ENCODE measurements around the gene ILDR1. TPM values are rescaled to one million over a fixed set of nuclear protein-coding genes. Genes with fewer than 3 reads are reported as not detected.

ILDR1 gene
- total RNA-seq, 2 experiments from 2014 or later, result 1.1 to 2.5 TPM

DNA sequence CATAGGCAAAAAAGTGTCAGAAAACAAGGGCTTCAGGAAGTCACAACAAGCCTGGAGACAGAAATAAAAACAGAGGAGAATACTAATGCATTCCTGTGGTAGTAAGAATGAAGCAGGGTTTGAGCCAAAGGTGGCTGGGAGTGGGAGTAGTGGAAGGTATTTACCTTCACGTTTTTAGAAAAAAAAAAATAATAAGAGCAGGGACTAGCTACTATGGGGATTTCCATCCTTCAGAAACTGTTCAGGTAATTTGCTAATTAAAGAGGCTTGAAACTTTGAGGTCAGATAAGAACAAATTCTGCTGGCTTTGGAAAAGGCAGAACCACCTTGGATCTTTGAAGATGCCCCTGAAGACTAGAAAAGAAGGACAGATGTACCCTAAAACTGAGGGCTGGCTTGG is 18.4 kb downstream of the ILDR1 start:
- peak overlapping the region; percentile 60 for H3K4me3 ChIP-seq (ENCODE audit: low read depth, low read length, poor library complexity, severe bottlenecking)
- intact Hi-C loops (cut with micrococcal nuclease; ENCODE audit: unreplicated experiment), result no loop called here
- peaks cover 64% of the 10 kb centered on the region for H3K4me1 ChIP-seq (ENCODE audit: insufficient read depth, low read length, poor library complexity, severe bottlenecking)
- TF ChIP-seq EZH2phosphoT487 (IDR thresholded peaks at IDR 0.05; ENCODE audit: borderline replicate concordance, low read depth, low read length), result no peak
- TF ChIP-seq CTCF (conservative IDR thresholded peaks at IDR 0.05; ENCODE audit: low read length), result no peak
- H3K36me3 ChIP-seq (ENCODE audit: insufficient read depth, low read length), result no peaks in the 10 kb centered on the region; the same call in 1 of the 2 replicates
- H4K20me1 ChIP-seq (ENCODE audit: insufficient read depth, low read length), result no peaks in the 10 kb centered on the region
- H3K9me2 ChIP-seq (ENCODE audit: insufficient read depth, low read length), result no peaks in the 10 kb centered on the region
- ChIA-PET POLR2A (interaction anchor here (0.7 to 4.3 kb wide), 13 partner anchors 8 to 1237 kb away, joined by 3 to 22 read pairs (median 6); no protein-coding TSS in a partner anchor), CTCF (ENCODE audit: unreplicated experiment) (interaction anchor here (1.4 kb wide), 1 partner anchor 22 kb away, joined by 3 read pairs; no protein-coding TSS in a partner anchor)
- DNase-seq (ENCODE audit: low spot score), result no peak
- peak overlapping the region; percentile 59 for H3K27ac ChIP-seq (ENCODE audit: low read depth, low read length, poor library complexity, severe bottlenecking)
- H3K4me2 ChIP-seq (ENCODE audit: low read length), result peak overlapping the region; percentile 93
- H3K79me2 ChIP-seq (ENCODE audit: insufficient read depth, low read depth, low read length), result no peaks in the 10 kb centered on the region
- peak overlapping the region; percentile 63; the same call in 1 of the 2 replicates for H2AFZ ChIP-seq (ENCODE audit: low read length)
- H3K9me3 ChIP-seq (ENCODE audit: low read length), result no peaks in the 10 kb centered on the region
- BruUV-seq (replicated peaks), result no TSS peak

GRCh38 chr3:122003112-122003511 is 18.9 kb downstream of the ILDR1 start:
- Histone ChIP-seq H3K4me1 (ENCODE audit: insufficient read depth, low read length, poor library complexity, severe bottlenecking) (peaks cover 69% of the 10 kb centered on the region), H3K27ac (ENCODE audit: low read depth, low read length, poor library complexity, severe bottlenecking) (peak overlapping the region; percentile 59)
- POLR2A ChIA-PET, result interaction anchor here (0.6 to 4.3 kb wide), 15 partner anchors 9 to 1237 kb away, joined by 3 to 22 read pairs (median 6); no protein-coding TSS in a partner anchor

More at GRCh38 chr3:122003112-122003511, 18.9 kb downstream of the ILDR1 start:
- CTCF ChIA-PET (ENCODE audit: unreplicated experiment), result interaction anchor here (1.4 kb wide), 1 partner anchor 22 kb away, joined by 3 read pairs; no protein-coding TSS in a partner anchor
- H3K9me2 ChIP-seq (ENCODE audit: insufficient read depth, low read length), result no peaks in the 10 kb centered on the region
- no peaks in the 10 kb centered on the region for H3K79me2 ChIP-seq (ENCODE audit: insufficient read depth, low read depth, low read length)
- no peaks in the 10 kb centered on the region for H4K20me1 ChIP-seq (ENCODE audit: insufficient read depth, low read length)
- H2AFZ ChIP-seq (ENCODE audit: low read length), result peak overlapping the region; percentile 63; the same call in 1 of the 2 replicates
- no peaks in the 10 kb centered on the region for H3K9me3 ChIP-seq (ENCODE audit: low read length)
- peak overlapping the region; percentile 93 for H3K4me2 ChIP-seq (ENCODE audit: low read length)
- BruUV-seq (replicated peaks), result no TSS peak
- TF ChIP-seq EZH2phosphoT487 (IDR thresholded peaks at IDR 0.05; ENCODE audit: borderline replicate concordance, low read depth, low read length) (no peak), CTCF (conservative IDR thresholded peaks at IDR 0.05; ENCODE audit: low read length) (0 out of 2 replicates have a peak, but pooled peaks have one; percentile 9)
- H3K4me3 ChIP-seq (ENCODE audit: low read depth, low read length, poor library complexity, severe bottlenecking), result peak overlapping the region; percentile 60
- peak; percentile 65 for DNase-seq (ENCODE audit: low spot score)
- no peaks in the 10 kb centered on the region; the same call in 1 of the 2 replicates for H3K36me3 ChIP-seq (ENCODE audit: insufficient read depth, low read length)
- intact Hi-C loops (cut with micrococcal nuclease; ENCODE audit: unreplicated experiment), result no loop called here
